HG03442 (cell line): Measurements from ENCODE around the gene PPP1R2C.

ENCODE experiments used
- ATAC-seq: cut with Tn5 transposase; IDR thresholded peaks from one replicate; pipeline ENCODE4 v1.9.1; 2021; ENCODE audit warnings: mild to moderate bottlenecking, moderate library complexity; ENCODE audit not compliant: unreplicated experiment

Gene PPP1R2C

DNA sequence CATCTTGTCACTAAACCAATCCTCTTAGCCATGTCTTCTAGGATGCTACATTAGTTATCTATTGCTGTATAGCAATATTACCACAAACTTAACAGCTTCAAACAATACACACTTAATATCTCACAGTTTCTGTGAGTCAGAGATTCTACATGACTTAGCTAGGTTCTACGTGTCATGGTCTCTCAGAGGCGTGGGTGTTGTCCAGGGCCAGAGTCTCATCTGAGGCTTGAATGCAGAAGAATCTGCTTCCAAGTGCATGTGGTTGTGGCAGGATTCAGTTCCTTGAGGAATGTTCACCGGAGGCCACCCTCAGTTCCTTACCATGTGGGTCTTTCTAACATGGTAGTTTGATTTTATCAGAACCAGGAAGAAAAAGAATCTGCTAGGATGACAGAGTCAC, 26.4 kb downstream of the PPP1R2C start:
- ATAC-seq: no peak

DNA sequence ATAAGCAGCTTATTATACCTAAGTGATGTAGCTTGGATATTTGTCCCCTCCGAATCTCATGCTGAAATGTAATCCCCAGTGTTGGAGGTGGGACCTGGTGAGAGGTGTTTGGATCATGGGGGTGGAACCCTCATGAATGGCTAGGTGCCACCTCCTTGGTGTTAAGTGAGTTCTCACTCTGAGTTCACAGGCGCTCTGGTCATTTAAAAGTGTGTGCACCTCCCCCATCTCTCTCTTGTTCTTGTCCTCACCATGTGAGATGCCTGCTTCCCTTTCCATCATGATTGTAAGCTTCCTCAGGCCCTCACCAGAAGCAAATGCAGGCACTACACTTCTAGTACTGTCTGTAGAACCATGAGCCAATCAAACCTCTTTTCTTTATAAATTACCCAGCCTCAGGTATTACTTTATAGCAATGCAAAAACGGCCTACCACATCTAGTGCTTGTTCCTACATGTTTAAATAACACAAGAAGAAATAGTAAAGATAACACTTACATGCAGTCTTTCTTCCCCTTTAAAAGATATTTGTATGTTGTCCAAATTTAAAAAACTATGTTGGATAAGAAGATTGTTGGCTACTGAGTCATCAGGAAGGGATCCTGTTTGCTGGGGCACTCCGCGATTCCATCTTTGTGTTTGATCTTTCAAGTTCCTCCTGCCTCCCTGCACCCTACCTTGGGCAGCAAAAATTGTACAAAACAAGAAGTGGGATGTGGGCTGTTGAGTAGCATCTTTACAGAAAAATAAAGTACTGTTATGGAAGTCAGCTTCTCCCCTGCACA, 29.7 kb downstream of the PPP1R2C start:
- no peak for ATAC-seq

DNA sequence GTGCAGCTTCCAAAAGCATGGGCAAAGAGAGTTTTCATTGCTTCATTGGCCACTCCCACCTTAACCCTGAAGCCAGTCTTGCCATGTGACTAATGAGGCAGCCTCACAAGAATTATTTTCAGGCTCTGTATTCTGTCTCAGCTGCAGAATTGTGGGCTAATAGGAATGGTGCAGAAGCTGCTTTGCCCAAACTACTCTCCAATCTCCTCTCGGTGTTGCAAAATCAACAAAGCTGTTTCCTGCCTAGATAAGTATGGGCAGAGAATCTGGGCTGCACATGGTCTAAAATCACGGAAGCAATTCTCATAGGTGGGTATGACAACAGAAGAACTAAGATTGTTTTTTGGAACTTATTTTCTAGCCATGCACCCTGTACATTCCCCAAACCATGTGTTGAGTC, 31.4 kb downstream of the PPP1R2C start:
- ATAC-seq: no peak

DNA sequence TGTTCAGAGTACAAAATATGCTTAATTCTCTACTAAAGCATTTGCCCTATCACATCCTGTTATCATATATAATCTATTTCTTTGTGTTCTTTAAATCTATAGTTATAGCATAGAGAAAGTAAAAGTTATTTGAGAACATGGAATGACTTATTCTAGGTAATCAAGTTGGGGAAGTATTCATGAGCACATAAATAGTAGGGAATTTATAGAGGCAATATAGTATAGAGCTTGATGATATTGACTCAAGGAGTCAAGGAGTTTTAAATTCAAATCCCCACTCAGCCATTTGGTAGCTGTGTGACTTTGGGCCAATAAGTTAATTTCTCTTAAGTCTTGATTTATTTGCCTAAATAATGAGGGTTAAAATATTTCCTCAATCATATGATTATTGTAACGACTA, 37.5 kb downstream of the PPP1R2C start:
- no peak for ATAC-seq

DNA sequence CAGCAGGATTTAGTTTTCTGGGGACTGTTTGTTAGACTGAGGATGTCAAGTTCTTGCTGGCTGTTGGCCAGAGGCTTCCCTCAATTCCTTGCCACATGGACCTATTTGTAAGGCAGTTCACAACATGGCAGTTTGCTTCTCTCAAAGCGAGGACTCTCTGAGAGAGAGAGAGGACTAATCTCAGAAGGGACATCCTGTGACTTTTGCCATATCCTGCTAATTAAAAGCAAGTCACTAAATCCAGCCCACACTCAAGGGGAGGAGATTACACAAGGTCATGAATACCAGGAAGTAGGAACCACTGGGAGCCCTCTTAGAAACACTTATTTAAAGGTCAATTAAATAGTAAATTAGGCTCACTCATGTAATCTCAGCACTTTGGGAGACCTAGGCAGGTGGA, 38.2 kb downstream of the PPP1R2C start:
- no peak for ATAC-seq

DNA sequence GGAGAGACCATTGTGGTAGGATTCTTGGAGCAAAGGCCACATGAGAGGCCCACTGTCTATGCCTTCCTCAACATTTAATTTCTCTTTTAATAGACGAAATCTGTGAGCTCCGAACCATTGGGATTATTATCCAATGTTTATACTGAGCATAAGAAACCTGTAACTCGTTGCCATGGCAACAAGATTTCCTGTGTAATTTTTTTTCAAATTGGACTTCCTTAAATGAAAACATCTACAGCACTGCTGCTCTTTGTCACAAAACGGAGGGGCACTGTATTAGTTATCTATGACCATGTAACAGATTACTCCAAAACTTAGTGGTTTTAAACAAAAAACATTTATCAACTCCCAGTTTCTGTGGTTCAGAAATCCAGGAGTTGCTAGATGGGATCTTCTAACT, 38.7 kb downstream of the PPP1R2C start:
- no peak for ATAC-seq

DNA sequence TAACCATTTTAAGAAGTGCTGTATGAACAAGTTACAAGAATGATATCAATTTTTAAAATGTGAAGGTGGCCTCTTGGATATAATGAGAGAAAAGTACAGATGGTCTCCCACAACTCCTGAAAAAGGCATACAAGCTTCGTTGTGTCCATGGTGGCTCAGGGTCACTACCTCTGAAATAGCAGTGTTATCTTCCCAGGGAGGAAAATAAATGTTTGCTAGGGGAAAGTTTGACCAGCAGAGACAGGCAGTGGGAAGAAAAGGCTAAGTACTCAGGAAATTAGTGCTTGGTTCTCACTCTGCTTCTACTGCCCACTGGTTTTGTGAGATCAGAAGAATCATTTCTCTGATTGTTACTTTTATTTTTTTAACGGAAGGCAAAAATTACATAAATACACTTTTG, 39.4 kb downstream of the PPP1R2C start:
- ATAC-seq: no peak

DNA sequence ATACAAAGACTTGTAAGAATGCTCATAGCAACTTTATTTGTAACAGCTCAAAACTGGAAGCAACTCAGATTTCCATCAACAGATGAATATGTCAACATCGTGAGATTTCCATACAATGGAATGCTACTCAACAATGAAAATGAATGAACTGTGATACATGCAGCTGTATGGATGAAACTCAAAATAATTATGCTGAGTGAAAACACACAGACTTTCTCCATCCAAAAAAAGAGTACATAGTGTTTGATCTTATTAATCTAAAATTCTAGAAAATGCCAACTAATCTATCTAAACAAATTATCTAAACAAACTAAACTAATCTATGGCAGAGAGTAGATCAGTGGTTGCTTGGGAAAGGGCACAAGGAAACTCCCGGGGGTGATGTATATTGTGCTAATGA, 42.7 kb downstream of the PPP1R2C start:
- no peak for ATAC-seq

DNA sequence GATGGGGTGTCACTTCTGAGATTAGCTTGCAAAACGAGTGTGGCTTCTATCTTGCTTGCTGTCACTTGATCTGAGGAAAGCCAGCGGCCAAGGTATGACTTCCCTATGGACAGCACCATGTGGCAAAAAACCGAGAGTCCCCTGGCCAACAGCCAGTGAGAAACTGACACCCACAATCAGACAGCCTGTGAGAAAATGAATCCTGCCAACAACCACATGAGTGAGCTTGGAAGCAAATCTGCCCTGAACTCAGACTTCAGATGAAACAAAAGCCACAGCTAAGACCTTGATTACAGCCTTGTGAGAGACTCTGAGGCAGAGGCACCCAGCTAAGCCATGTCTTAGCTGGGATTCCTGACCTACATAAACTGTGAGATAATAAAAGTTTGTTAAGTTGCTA, 45.5 kb downstream of the PPP1R2C start:
- no peak for ATAC-seq
